ENCODE data around the gene SYNE2.

SYNE2 gene

GRCh38 chr14:63918411-63918810 is 65.6 kb downstream of the SYNE2 start:
- no peak for DNase-seq

DNA sequence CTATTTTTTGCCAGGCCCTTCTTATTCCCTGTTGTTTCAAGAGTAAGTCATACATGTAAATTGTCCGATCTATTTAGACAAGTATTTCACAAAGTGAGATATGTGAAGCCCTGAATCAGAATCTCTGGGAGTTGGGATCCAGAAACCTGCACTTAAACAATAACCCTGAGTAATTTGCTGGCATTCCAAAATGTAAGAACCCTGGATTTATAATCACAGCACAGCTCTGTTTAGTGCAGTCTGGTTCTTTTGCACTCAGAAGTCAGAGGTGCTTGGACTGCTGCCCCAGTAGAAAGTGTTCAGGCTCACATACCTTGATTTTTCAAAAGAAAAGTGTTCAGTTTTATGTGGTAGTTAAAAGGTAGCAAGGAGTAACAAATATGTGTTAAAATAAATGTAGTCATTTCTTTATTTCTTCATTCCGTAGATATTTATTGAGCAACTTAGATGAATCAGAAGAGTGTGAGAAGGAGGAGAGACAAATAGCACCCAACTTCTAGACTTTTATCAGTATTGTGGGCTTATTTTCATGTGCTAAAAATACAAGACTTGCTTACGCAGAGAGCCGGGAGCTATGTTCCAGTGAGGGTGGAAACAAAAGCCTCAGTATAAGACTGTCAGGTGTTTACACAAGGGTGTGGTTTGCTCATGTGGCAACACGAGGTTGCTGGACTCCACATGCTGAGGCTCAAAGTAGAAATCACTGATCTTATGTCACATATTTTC is 70.1 kb downstream of the SYNE2 start:
- DNase-seq, result no peak

GRCh38 chr14:63923422-63923752 is 70.6 kb downstream of the SYNE2 start:
- DNase-seq, result no peak

DNA sequence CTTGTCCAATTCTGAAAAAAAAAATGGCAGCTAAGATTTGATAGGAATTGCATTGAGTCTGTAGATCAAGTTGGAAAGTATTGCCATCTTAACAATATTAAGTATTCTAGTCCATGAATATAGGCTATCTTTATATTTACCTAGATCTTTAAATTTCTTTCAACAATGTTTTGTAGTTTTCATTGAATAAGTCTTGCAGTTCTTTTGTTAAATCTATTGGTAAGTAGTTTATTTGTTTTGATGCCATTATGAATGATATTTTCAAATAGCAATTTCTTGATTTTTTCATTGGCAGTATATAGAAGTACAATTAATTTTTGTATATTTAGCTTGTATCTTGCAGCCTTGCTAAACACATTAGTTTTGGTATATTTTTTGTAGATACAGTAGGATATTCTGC is 71.6 kb downstream of the SYNE2 start:
- DNase-seq, result no peak

DNA sequence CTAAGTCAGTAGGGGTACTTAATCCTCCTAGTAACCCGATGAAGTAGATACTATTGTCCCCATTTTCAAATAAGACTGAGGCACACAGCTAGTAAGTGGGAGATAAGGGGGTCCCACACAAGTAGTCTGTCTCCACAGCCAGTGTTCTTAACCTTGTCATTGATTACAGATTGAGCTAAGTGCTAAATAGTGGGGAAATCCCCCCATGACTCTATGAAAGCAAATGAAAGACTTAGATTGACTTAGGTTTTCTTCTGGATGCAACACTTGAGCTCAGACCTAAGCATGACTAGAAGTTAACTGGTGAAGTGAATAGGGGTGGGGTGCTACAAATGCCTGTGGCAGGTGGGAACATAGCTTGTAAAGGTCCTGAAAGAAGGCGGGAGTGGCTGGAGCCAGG is 73.8 kb downstream of the SYNE2 start:
- no peak for DNase-seq

DNA sequence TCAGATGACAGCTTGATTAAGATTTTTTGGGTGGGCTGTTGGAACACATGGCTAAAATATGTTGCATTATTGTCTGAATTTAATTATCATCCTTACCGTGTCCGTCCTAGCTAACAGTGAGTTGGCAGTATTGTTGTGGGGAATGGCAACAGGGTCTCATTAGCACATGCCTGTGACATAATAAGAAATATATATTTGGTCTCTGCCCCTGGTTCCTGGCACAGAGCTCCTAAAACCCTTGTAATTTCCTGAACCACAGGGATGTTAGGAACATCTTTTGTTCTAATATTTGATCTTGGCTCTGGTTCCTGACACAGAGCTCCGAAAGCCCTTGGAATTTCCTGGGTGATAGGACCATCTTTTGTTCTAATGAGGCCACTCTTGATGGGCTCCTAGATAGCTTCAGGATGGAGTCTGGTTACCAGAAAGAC is 76.0 kb downstream of the SYNE2 start:
- no peak for DNase-seq

- DNase-seq, result no peak
Measured at GRCh38 chr14:63933110-63933509, 80.3 kb downstream of the SYNE2 start.

- DNase-seq, result no peak
Measured at GRCh38 chr14:63933711-63934110, 80.9 kb downstream of the SYNE2 start.

DNA sequence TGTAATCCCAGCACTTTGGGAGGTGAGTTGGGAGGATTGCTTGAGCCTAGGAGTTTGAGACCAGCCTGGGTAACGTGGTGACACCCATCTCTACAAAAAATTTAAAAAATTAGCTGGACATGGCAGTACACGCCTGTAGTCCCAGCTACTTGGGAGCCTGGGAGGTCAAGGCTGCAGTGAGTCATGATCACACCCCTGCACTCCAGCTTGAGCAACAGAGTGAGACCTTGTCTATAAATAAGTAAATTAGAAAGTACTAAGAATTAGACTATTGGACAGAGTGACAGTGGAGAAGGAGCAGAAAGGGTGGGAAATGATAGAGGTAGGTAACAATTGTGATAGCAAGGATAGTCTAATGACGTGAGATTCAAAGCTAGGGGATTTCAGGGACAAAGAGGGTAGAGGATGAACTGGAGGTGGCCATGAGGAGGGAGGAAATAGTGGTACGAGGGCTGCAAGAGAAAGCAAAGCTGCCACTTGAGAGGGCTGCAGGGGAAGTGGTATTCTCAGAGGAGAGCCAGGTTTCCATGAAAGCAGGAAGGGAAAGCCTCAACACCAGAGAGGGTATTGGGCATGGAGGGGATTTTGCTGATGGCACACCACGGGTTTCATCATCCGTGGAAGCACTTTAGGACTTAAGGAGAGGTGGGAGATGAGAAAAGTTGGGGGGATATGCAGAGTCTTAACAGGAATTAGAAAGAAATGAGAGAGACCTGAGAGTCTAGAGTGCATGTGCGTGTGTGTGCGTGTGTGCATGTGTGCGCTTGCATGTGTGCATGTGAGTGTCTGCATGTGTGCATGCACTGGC is 85.6 kb downstream of the SYNE2 start:
- no peak for DNase-seq

GRCh38 chr14:63939006-63939270 is 86.1 kb downstream of the SYNE2 start:
- no peak for DNase-seq

DNA sequence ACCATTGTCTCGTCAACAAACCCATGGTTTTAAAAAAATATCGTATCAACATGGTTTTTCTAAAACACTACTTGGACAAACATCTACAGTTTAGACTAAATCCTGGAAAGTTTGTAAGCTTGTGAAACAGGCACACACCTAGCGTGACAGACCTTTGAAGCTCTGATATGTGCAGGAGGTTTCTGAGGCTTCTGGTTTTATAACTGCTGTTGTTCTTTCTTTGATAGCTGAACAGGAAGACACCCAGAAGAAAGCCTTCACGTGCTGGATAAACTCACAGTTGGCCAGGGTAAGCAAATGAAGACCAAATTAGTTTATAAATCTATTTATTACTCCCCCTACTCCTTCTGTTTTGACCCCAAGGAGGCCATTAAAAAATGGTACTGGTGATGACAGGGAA is 87.6 kb downstream of the SYNE2 start:
- DNase-seq, result no peak

GRCh38 chr14:63941023-63941422 is 88.2 kb downstream of the SYNE2 start:
- no peak for DNase-seq

DNA sequence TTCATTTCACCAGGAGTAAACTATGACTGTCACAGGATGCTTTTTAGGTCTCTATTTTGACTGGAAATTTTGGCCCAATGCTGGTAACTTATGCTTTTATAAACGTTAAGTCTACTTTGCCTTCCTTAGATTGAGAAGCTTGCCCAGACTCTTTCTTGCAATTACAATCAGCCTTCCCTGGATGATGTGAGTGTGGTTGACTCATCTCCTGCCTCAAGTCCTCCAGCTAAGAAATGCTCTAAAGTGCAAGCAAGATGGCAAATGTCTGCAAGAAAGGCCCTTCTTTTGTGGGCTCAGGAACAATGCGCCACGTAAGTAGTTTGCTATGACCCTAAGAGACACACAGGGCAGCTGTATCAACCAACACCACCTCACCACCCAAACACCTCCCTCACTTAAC is 96.9 kb downstream of the SYNE2 start:
- DNase-seq, result no peak

DNA sequence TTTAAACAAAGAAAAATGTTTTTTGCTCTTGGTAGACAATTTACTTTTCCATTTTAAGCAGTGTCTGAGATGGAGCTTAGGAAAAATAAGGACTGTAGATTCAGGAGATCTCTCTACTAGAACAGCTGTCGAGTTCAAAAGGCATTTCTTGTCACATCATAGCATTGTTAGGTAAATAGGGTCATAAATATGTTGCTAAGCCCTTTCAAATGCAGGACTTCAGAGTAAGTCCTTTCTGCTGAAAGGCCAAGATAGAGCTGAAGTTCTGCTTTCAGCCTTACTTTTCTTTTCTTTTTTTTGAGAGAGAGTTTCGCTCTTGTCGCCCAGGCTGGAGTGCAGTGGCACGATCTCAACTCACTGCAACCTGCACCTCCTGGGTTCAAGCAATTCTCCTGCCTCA is 98.2 kb downstream of the SYNE2 start:
- no peak for DNase-seq

DNA sequence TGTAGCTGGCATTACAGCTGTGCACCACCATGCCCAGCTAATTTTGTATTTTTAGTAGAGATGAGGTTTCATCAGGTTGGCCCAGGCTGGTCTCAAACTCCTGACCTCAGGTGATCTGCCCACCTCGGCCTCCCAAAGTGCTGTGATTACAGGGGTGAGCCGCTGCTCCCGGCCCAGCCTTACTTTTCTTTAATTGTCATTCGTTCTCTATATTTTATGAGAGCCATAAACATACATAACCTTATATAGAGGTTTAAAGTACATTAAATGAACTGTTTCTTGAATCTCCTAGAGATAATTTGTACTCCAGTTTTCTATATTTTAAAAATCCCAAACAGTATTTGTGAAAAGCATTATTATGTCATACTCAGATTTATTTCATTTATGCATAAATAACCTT is 98.6 kb downstream of the SYNE2 start:
- no peak for DNase-seq

- DNase-seq, result no peak
Measured at GRCh38 chr14:63952053-63952932, 99.5 kb downstream of the SYNE2 start.

DNA sequence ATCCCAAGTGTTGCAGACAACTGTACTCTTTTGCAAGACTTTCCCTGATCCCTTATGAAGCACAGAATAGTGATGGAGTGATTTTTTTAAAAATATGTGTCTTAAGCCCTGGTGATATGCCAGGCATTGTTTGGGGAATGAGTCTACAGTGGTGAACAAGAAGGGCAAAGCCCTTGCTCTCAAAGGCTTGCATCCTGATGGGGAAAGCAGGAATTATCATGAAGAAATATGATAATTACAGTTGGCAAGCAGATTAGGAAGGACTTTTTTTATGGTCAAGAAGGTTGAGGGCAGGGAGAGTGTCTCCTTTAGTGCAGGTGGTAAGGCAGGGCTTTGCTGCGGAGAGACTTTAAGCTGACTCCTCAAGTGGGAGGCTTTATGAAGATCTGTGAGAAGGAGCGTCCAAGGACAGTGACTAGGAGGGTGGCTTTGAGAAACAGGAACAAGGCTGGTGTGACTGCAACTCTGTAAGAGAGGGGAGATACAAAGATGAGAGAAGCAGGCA is 100.2 kb downstream of the SYNE2 start:
- peak; percentile 4 for DNase-seq

GRCh38 chr14:63956326-63956725 is 103.5 kb downstream of the SYNE2 start:
- peak; percentile 2 for DNase-seq

GRCh38 chr14:63960926-63961567 is 108.2 kb downstream of the SYNE2 start:
- DNase-seq, result peak; percentile 7

DNA sequence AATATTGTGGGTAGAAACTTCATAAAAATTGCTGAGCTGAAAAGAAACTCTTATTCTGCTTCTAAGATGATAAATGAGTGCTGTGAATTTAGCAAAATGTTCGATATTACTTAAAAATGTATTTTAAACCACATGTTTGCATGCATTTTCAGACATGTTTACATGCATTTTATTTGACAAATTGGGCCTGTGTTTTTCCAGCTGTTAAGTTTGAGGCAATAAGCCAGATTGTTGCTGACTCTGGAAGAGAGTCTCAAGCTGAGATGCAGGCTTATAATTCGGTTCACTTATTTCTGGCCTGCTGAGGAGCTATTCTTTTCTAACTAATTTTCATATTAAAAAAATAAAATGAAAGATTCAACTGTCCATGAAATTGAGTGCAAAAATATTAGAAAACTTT is 110.1 kb downstream of the SYNE2 start:
- no peak for DNase-seq

- DNase-seq, result no peak
Measured at GRCh38 chr14:63963439-63963838, 110.6 kb downstream of the SYNE2 start.

DNA sequence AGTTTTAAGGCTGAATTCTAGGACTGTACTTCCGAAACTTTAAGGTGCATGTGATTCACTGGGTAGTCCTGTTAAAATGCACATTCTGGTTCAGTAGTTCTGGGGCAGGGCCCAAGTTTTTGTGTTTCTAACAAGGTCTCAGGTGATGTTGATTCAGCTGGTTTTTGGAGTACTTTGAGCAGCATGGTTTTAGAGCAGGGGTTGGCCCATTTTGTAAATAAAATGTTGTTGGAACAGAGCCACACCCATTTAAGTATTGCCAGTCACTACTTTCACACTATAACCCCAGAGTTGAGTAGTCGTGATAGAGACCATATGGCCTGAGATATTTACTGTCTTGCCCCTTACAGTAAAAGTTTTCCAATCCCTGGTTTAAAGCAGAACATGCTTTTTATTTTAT is 111.3 kb downstream of the SYNE2 start:
- DNase-seq, result no peak

- DNase-seq, result no peak
Measured at GRCh38 chr14:63966407-63966806, 113.6 kb downstream of the SYNE2 start.

Measured in amniotic stem cell (primary cell).